Measurements from ENCODE around the gene PIK3C2B. TPM values are rescaled to one million over a fixed set of nuclear protein-coding genes. Genes with fewer than 3 reads are reported as not detected.
A peak's percentile ranks its signal among the peaks of the same experiment; 100 is the strongest.

Gene PIK3C2B, protein sequence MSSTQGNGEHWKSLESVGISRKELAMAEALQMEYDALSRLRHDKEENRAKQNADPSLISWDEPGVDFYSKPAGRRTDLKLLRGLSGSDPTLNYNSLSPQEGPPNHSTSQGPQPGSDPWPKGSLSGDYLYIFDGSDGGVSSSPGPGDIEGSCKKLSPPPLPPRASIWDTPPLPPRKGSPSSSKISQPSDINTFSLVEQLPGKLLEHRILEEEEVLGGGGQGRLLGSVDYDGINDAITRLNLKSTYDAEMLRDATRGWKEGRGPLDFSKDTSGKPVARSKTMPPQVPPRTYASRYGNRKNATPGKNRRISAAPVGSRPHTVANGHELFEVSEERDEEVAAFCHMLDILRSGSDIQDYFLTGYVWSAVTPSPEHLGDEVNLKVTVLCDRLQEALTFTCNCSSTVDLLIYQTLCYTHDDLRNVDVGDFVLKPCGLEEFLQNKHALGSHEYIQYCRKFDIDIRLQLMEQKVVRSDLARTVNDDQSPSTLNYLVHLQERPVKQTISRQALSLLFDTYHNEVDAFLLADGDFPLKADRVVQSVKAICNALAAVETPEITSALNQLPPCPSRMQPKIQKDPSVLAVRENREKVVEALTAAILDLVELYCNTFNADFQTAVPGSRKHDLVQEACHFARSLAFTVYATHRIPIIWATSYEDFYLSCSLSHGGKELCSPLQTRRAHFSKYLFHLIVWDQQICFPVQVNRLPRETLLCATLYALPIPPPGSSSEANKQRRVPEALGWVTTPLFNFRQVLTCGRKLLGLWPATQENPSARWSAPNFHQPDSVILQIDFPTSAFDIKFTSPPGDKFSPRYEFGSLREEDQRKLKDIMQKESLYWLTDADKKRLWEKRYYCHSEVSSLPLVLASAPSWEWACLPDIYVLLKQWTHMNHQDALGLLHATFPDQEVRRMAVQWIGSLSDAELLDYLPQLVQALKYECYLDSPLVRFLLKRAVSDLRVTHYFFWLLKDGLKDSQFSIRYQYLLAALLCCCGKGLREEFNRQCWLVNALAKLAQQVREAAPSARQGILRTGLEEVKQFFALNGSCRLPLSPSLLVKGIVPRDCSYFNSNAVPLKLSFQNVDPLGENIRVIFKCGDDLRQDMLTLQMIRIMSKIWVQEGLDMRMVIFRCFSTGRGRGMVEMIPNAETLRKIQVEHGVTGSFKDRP (N-terminal part only)
- total RNA-seq = 100 to 1,000 TPM in 2 of 4 donors, 10 to 100 TPM in 2; 61.9 to 181 (median 88.8) TPM

DNA sequence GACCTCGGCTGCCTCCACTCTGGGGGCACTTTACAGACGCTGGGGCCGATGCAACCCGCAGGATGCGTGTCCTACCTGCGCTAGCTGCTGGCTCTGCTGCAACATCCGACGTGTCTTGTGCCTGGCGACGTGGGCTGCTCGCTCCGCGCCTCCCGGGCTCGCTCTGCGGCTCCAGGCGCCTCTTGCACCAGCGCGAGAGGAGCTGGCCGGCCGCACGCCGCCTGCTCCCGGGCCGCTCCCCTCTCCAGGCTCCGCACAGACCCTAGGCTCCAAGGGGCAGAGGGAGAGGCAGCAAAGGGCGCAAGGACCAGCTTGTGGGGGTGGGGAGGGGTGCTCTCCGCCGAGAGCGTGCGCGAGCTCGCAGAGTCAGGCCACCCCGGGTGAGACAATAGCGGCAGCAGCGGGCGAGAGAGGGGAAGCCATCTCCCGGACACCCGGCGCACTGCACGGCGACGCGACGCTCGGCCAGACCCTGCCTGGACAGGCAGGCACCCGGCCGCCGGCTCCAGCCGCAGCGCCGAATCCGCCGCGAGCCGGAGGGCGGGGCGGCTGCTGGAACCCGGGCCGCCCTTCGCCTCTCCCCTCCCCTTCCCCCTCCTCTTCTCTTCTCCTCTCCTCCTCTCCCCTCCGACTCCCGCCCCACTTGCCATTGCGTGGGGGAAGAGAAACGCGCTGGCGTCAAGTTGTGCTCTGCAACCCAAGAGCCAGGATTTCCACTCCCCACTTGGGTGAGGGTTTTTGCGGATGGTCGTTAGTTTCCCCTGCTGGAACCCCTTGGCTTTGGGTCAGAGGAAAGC is at the start of gene PIK3C2B:
PIK3C2B (minus strand) TSS at position 525 of the 797 bp plus-strand sequence. CDS start 25,003 bp downstream, outside the sequence.
- peak; percentile 82 to 93 (median 83) for TF ChIP-seq POLR2AphosphoS5 (IDR thresholded peaks at IDR 0.05)
- no peak for TF ChIP-seq EP300 (IDR thresholded peaks at IDR 0.05; ENCODE audit: low read depth)
- TF ChIP-seq, protein P1, sequence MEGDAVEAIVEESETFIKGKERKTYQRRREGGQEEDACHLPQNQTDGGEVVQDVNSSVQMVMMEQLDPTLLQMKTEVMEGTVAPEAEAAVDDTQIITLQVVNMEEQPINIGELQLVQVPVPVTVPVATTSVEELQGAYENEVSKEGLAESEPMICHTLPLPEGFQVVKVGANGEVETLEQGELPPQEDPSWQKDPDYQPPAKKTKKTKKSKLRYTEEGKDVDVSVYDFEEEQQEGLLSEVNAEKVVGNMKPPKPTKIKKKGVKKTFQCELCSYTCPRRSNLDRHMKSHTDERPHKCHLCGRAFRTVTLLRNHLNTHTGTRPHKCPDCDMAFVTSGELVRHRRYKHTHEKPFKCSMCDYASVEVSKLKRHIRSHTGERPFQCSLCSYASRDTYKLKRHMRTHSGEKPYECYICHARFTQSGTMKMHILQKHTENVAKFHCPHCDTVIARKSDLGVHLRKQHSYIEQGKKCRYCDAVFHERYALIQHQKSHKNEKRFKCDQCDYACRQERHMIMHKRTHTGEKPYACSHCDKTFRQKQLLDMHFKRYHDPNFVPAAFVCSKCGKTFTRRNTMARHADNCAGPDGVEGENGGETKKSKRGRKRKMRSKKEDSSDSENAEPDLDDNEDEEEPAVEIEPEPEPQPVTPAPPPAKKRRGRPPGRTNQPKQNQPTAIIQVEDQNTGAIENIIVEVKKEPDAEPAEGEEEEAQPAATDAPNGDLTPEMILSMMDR (IDR thresholded peaks at IDR 0.05) = peak; percentile 43 to 84 (median 59)
- TF ChIP-seq POLR2A (IDR thresholded peaks at IDR 0.05) = peak; percentile 80
- DNase-seq = peak; percentile 85
- intact Hi-C loops (cut with DNase I; ENCODE audit: low total_unique reads) = no loop called here
- H3K4me3 ChIP-seq = peak within 1 kb of the TSS; percentile 52 to 92 (median 57)
- peak within 1 kb of the TSS; percentile 95 to 100 (median 98) for H3K27ac ChIP-seq
- H3K36me3 ChIP-seq = no peaks in the 10 kb centered on the region
- H3K9me3 ChIP-seq = no peaks in the 10 kb centered on the region
- WGBS, 2 donors (ENCODE audit: low coverage in 1 of 2) = 0% methylated on average over 43 of the region's 69 CpGs; no CpG with 5 or more reads in 1 of the 2 donors
- in situ Hi-C loops (cut with MboI; ENCODE audit: low pct_ligation_motif_present in 1 of 4, low pct_unique_long_range_greater_than_20kb in 1 of 4, low sequenced_read_pairs in 3 of 4) = no loop called here
- peaks cover 11 to 38% (median 26%) of the 10 kb centered on the region in 4 donors for H3K4me1 ChIP-seq
- no peaks in the 10 kb centered on the region for H3K27me3 ChIP-seq

DNA sequence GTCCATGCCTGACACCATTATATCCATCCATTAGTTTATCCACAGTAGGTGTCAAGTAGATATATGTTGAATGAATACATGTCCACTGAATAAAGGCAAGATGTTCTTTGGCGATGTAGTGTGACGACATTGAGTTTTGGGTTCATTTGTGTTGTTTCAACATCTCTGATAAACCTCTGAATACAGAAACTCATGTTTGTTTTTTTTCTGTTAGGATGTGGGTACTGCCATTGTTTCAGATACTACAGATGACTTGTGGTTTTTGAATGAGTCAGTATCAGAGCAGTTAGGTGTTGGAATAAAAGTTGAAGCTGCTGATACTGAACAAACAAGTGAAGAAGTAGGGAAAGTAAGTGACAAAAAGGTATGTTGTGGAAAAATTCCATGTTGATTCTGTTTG is 49.7 kb upstream of the PIK3C2B start:
- peaks cover 0 to 94% (median 34%) of the 10 kb centered on the region in 4 donors for H3K36me3 ChIP-seq
- WGBS, 2 donors (ENCODE audit: low coverage in 1 of 2) = 70 to 80% methylated on average over 2 of the region's 2 CpGs
- no peak for TF ChIP-seq POLR2A (IDR thresholded peaks at IDR 0.05)
- TF ChIP-seq, protein P1 (IDR thresholded peaks at IDR 0.05) = no peak
- TF ChIP-seq POLR2AphosphoS5 (IDR thresholded peaks at IDR 0.05) = no peak

DNA sequence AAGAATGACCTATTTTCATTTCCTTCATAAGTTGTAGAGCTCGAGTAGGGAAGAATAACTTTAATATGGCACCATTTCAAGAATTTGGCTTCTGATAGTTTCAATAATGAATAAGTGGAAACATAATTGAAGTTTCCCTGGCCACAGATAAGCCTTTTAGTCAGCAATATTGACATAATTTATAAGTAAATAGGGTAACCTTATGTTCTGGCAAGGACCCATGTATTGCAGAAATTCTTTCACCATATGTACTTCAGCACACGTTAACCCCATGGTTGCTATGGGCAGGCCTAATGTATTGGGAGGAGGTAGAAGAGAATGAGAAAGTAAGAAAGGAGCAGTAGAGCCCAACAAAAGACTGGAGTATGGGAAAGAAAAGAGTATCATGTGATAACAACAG is 47.0 kb upstream of the PIK3C2B start:
- no peak for DNase-seq
- Histone ChIP-seq H3K4me1 (peaks cover 0 to 3% (median 0%) of the 10 kb centered on the region in 4 donors), H3K36me3 (peaks cover 0 to 92% (median 33%) of the 10 kb centered on the region in 4 donors), H3K27me3 (no peaks in the 10 kb centered on the region), H3K27ac (no peak overlapping the region), H3K4me3 (no peak overlapping the region), H3K9me3 (no peaks in the 10 kb centered on the region)
- 72 to 74% methylated on average over 2 of the region's 2 CpGs for WGBS, 2 donors (ENCODE audit: low coverage in 1 of 2)
- TF ChIP-seq POLR2AphosphoS5 (IDR thresholded peaks at IDR 0.05) = no peak
- no peak for TF ChIP-seq POLR2A (IDR thresholded peaks at IDR 0.05)
- TF ChIP-seq, protein P1 (IDR thresholded peaks at IDR 0.05) = no peak
- TF ChIP-seq EP300 (IDR thresholded peaks at IDR 0.05; ENCODE audit: low read depth) = no peak
- intact Hi-C loops (cut with DNase I; ENCODE audit: low total_unique reads) = no loop called here
- in situ Hi-C loops (cut with MboI; ENCODE audit: low pct_ligation_motif_present in 1 of 4, low pct_unique_long_range_greater_than_20kb in 1 of 4, low sequenced_read_pairs in 3 of 4) = no loop called here

More for the DNA sequence above, 49.7 kb upstream of the PIK3C2B start:
- no peak overlapping the region for H3K4me3 ChIP-seq
- no peaks in the 10 kb centered on the region for H3K27me3 ChIP-seq
- in situ Hi-C loops (cut with MboI; ENCODE audit: low pct_ligation_motif_present in 1 of 4, low pct_unique_long_range_greater_than_20kb in 1 of 4, low sequenced_read_pairs in 3 of 4) (no loop called here), intact Hi-C loops (cut with DNase I; ENCODE audit: low total_unique reads) (no loop called here)
- H3K4me1 ChIP-seq = peaks cover 0 to 3% (median 0%) of the 10 kb centered on the region in 4 donors
- DNase-seq = no peak
- H3K27ac ChIP-seq = peak overlapping the region in 2 of 4 donors; percentile 3 to 56
- H3K9me3 ChIP-seq = no peaks in the 10 kb centered on the region

All from transverse colon (tissue), 4 donors.